H9 (cell line): ENCODE measurements around the gene CAB39. TPM values are rescaled to one million over a fixed set of nuclear protein-coding genes. Genes with fewer than 3 reads are reported as not detected.

ENCODE experiments used
- DNase-seq: peaks from one replicate; pipeline ENCODE4 v3.0.0-alpha.2; 2017
- H2AFZ ChIP-seq: one replicate; pipeline ENCODE4 v1.6.1; 2013; ENCODE audit warnings: mild to moderate bottlenecking, low read length, control low read depth, moderate library complexity
- H2AK5ac ChIP-seq: 2 replicates; pipeline ENCODE4 v1.6.1; 2013; ENCODE audit warnings: low read length, control low read depth, mixed read lengths; ENCODE audit not compliant: insufficient read length
- H2BK120ac ChIP-seq: one replicate; pipeline ENCODE4 v1.6.1; 2013; ENCODE audit warnings: low read depth, mild to moderate bottlenecking, low read length, control low read depth, inconsistent platforms; ENCODE audit not compliant: poor library complexity, severe bottlenecking
- H2BK12ac ChIP-seq: 2 replicates; pipeline ENCODE4 v1.6.1; 2013; ENCODE audit warnings: low read length, control low read depth, mixed read lengths, low read depth; ENCODE audit not compliant: insufficient read length
- H2BK15ac ChIP-seq: 2 replicates; pipeline ENCODE4 v1.6.1; 2013; ENCODE audit warnings: low read depth, low read length, control low read depth
- H2BK20ac ChIP-seq: one replicate; pipeline ENCODE4 v1.6.1; 2013; ENCODE audit warnings: low read depth, mild to moderate bottlenecking, low read length, control low read depth, inconsistent platforms; ENCODE audit not compliant: poor library complexity, severe bottlenecking
- H2BK5ac ChIP-seq: 2 replicates; pipeline ENCODE4 v1.6.1; 2013; ENCODE audit warnings: low read length, control low read depth, mixed read lengths; ENCODE audit not compliant: insufficient read length
- H3K14ac ChIP-seq: 2 replicates; pipeline ENCODE4 v1.6.1; 2013; ENCODE audit warnings: low read length, control low read depth; ENCODE audit not compliant: insufficient read depth
- H3K18ac ChIP-seq: 2 replicates; pipeline ENCODE4 v1.6.1; 2013; ENCODE audit warnings: low read depth, mild to moderate bottlenecking, mixed read lengths, low read length, control low read depth; ENCODE audit not compliant: insufficient read length
- H3K23ac ChIP-seq: 2 replicates; pipeline ENCODE4 v1.6.1; 2013; ENCODE audit warnings: low read length, control low read depth, mixed read lengths, low read depth; ENCODE audit not compliant: insufficient read length
- H3K23me2 ChIP-seq: 2 replicates; pipeline ENCODE4 v1.6.1; 2013; ENCODE audit warnings: low read depth, mild to moderate bottlenecking, mixed read lengths, low read length, control low read depth; ENCODE audit not compliant: insufficient read length, poor library complexity, severe bottlenecking
- H3K27ac ChIP-seq: 2 replicates; pipeline ENCODE4 v1.5.1; 2013; ENCODE audit warnings: low read length, control low read depth, mixed read lengths, low read depth; ENCODE audit not compliant: insufficient read length
- H3K27me3 ChIP-seq: 2 replicates; pipeline ENCODE4 v1.6.1; 2013; ENCODE audit warnings: low read length, control low read depth, inconsistent platforms; ENCODE audit not compliant: insufficient read depth
- H3K4ac ChIP-seq: 2 replicates; pipeline ENCODE4 v1.6.1; 2013; ENCODE audit warnings: low read depth, mild to moderate bottlenecking, control low read depth, inconsistent platforms, low read length, moderate library complexity
- H3K4me1 ChIP-seq: 2 replicates; pipeline ENCODE4 v1.6.1; 2013; ENCODE audit warnings: low read length, control low read depth, inconsistent platforms; ENCODE audit not compliant: insufficient read depth
- H3K4me2 ChIP-seq: 2 replicates; pipeline ENCODE4 v1.6.1; 2013; ENCODE audit warnings: low read length, control low read depth, mixed read lengths; ENCODE audit not compliant: insufficient read length, insufficient read depth
- H3K56ac ChIP-seq: 2 replicates; pipeline ENCODE4 v1.6.1; 2013; ENCODE audit warnings: low read depth, mild to moderate bottlenecking, mixed read lengths, low read length, control low read depth; ENCODE audit not compliant: insufficient read length
- H3K79me1 ChIP-seq: 2 replicates; pipeline ENCODE4 v1.6.1; 2013; ENCODE audit warnings: low read depth, mild to moderate bottlenecking, moderate library complexity, low read length, control low read depth, inconsistent platforms; ENCODE audit not compliant: insufficient read depth, poor library complexity, severe bottlenecking
- H3K79me2 ChIP-seq: 2 replicates; pipeline ENCODE4 v1.6.1; 2013; ENCODE audit warnings: low read length, control low read depth, inconsistent platforms; ENCODE audit not compliant: insufficient read depth
- H3K9ac ChIP-seq: 2 replicates; pipeline ENCODE4 v1.6.1; 2013; ENCODE audit warnings: low read length, control low read depth, mixed read lengths; ENCODE audit not compliant: insufficient read length; ENCODE audit errors: extremely low read depth
- H3K9me3 ChIP-seq: one replicate; pipeline ENCODE4 v1.6.1; 2013; ENCODE audit warnings: low read depth, low read length, inconsistent platforms; ENCODE audit not compliant: control insufficient read depth
- H3T11ph ChIP-seq: one replicate; pipeline ENCODE4 v1.6.1; 2013; ENCODE audit warnings: mild to moderate bottlenecking, low read length, control low read depth, inconsistent platforms
- H4K20me1 ChIP-seq: one replicate; pipeline ENCODE4 v1.6.1; 2013; ENCODE audit not compliant: control insufficient read depth, insufficient read length, insufficient read depth
- H4K5ac ChIP-seq: 2 replicates; pipeline ENCODE4 v1.6.1; 2013; ENCODE audit warnings: low read depth, mild to moderate bottlenecking, mixed read lengths, low read length, control low read depth; ENCODE audit not compliant: insufficient read length
- H4K8ac ChIP-seq: replicated peaks from 2 replicates; pipeline ENCODE4 v1.6.1; 2013; ENCODE audit warnings: low read length, control low read depth, mixed read lengths, low read depth; ENCODE audit not compliant: insufficient read length
- H4K91ac ChIP-seq: 2 replicates; pipeline ENCODE4 v1.6.1; 2013; ENCODE audit warnings: low read depth, mild to moderate bottlenecking, moderate library complexity, mixed read lengths, low read length, control low read depth; ENCODE audit not compliant: insufficient read length
- H3K27ac Mint-ChIP-seq, 3 experiments: 2 replicates in 2 of 3; 3 replicates in 1 of 3; pipeline ENCODE4 v1.8.0; 2020 to 2021; ENCODE audit warnings: mixed read lengths in 3 of 3, mild to moderate bottlenecking in 1 of 3, moderate library complexity in 1 of 3
- H3K27me3 Mint-ChIP-seq: 2 replicates; pipeline ENCODE4 v1.8.0; 2021; ENCODE audit warnings: low read depth, mild to moderate bottlenecking, moderate library complexity, mixed read lengths
- H3K36me3 Mint-ChIP-seq, 3 experiments: 2 replicates in 2 of 3; 3 replicates in 1 of 3; pipeline ENCODE4 v1.8.0; 2020 to 2021; ENCODE audit warnings: low read depth in 3 of 3, mixed read lengths in 3 of 3; ENCODE audit not compliant: insufficient read depth in 1 of 3
- H3K4me1 Mint-ChIP-seq, 2 experiments: 2 replicates each; pipeline ENCODE4 v1.8.0; 2020; ENCODE audit warnings: mixed read lengths in 2 of 2
- H3K4me3 Mint-ChIP-seq, 2 experiments: 2 replicates in 1 of 2; 3 replicates in 1 of 2; pipeline ENCODE4 v1.8.0; 2020 to 2021; ENCODE audit warnings: mild to moderate bottlenecking in 2 of 2, mixed read lengths in 2 of 2, moderate library complexity in 1 of 2
- H3K9me3 Mint-ChIP-seq, 2 experiments: 2 replicates in 1 of 2; 3 replicates in 1 of 2; pipeline ENCODE4 v1.8.0; 2020; ENCODE audit warnings: mild to moderate bottlenecking in 2 of 2, mixed read lengths in 2 of 2, moderate library complexity in 1 of 2
- CTCF ChIP-seq: fragments of 200-600 bp; sonication (generic); conservative IDR thresholded peaks from 3 replicates; pipeline ENCODE4 v1.8.0; 2021; ENCODE audit warnings: antibody characterized with exemption, mild to moderate bottlenecking
- WGBS: extraction: QIAGEN DNeasy Blood & Tissue Kit; methylation state at CpG from one replicate; pipeline ENCODE4 v1.1.7; 2013; ENCODE audit warnings: missing lambda C conversion rate, low lambda C conversion rate, mixed read lengths; ENCODE audit not compliant: insufficient read length; ENCODE audit errors: extremely low coverage; 5-methylcytosine and 5-hydroxymethylcytosine counted together
- total RNA-seq: library from RNA; stranded (reverse); gene quantifications from 2 replicates; pipeline ENCODE4 v1.2.1, GENCODE V29; 2021

Gene CAB39
- total RNA-seq, 1 experiment from 2014 or later = 42.7 TPM

- TF ChIP-seq CTCF = no peak
- H3K4me2 ChIP-seq = no peak overlapping the region
- no peak overlapping the region for H3K18ac ChIP-seq
Measured at GRCh38 chr2:230770804-230771203, 58.2 kb downstream of the CAB39 start.

More at GRCh38 chr2:230770804-230771203, 58.2 kb downstream of the CAB39 start:
- peaks cover 2 to 14% (median 13%) of the 10 kb centered on the region in 3 experiments; a peak in 4 of 7 replicates for H3K36me3 Mint-ChIP-seq
- Histone ChIP-seq H3K27ac (no peak overlapping the region), H3K9me3 (no peaks in the 10 kb centered on the region), H2BK120ac (no peak overlapping the region), H3K4ac (no peak overlapping the region), H3K79me1 (no peaks in the 10 kb centered on the region), H2BK5ac (no peak overlapping the region), H4K8ac (no peak overlapping the region), H2BK12ac (no peak overlapping the region), H3K23ac (no peak overlapping the region), H2AFZ (no peak overlapping the region), H4K91ac (no peak overlapping the region), H3K14ac (no peak overlapping the region), H4K20me1 (no peaks in the 10 kb centered on the region), H2BK15ac (no peak overlapping the region), H2AK5ac (no peak overlapping the region), H3K9ac (no peak overlapping the region), H2BK20ac (no peak overlapping the region), H3K27me3 (no peaks in the 10 kb centered on the region), H3K79me2 (no peaks in the 10 kb centered on the region; the same call in 1 of the 2 replicates), H3K56ac (no peak overlapping the region), H3K23me2 (no peaks in the 10 kb centered on the region), H3T11ph (no peak overlapping the region), H3K4me1 (peaks cover 2% of the 10 kb centered on the region), H4K5ac (no peak overlapping the region)
- H3K9me3 Mint-ChIP-seq = no peaks in the 10 kb centered on the region
- no peak for DNase-seq
- no peaks in the 10 kb centered on the region for H3K27me3 Mint-ChIP-seq
- no peak overlapping the region for H3K27ac Mint-ChIP-seq
- H3K4me1 Mint-ChIP-seq = peaks cover 0 to 2% of the 10 kb centered on the region in 2 experiments; a peak in 2 of 4 replicates
- WGBS = no CpG with 5 or more reads among the region's 3 CpGs
- no peak overlapping the region for H3K4me3 Mint-ChIP-seq
